Left lung (tissue), 10 donors: ENCODE results near the gene HBQ1. TPM values are rescaled to one million over a fixed set of nuclear protein-coding genes. Genes with fewer than 3 reads are reported as not detected.
"Not testable (repeated sequence)": the region's sequence is repeated elsewhere in the genome, so short reads cannot be mapped to it uniquely, and the experiment has no call there.

Source experiments
- ATAC-seq: fragments of 200-7000 bp; cut with Tn5 transposase; one replicate; pipeline ENCODE4 v1.9.1; 2020; ENCODE audit warnings: moderate library complexity
- DNase-seq, 4 donors: peaks; one replicate each; pipeline ENCODE4 v3.0.0-alpha.2; 2013 to 2020
- H3K27ac ChIP-seq, 2 donors: fragments of 200-600 bp; sonication (generic) in 1 of 2; one replicate each; pipeline versions ENCODE4 v1.5.0 to v1.8.0; 2020 to 2021
- H3K27me3 ChIP-seq, 2 donors: fragments of 200-600 bp; sonication (generic) in 1 of 2; one replicate each; pipeline versions ENCODE4 v1.5.0 to v1.8.0; 2020 to 2021
- H3K36me3 ChIP-seq, 2 donors: fragments of 200-600 bp; sonication (generic) in 1 of 2; one replicate each; pipeline versions ENCODE4 v1.5.0 to v1.8.0; 2020 to 2021
- H3K4me1 ChIP-seq, 2 donors: fragments of 200-600 bp; one replicate each; pipeline ENCODE4 v1.8.0; 2021
- H3K4me3 ChIP-seq, 2 donors: fragments of 200-600 bp; sonication (generic) in 1 of 2; one replicate each; pipeline versions ENCODE4 v1.5.0 to v1.8.0; 2020 to 2021; ENCODE audit warnings: mild to moderate bottlenecking in 1 of 2
- H3K9me3 ChIP-seq, 2 donors: fragments of 200-600 bp; sonication (generic) in 1 of 2; one replicate each; pipeline versions ENCODE4 v1.5.0 to v1.8.0; 2020 to 2021
- CTCF ChIP-seq, 2 donors: fragments of 200-600 bp; sonication (generic) in 1 of 2; IDR thresholded peaks; one replicate each; pipeline versions ENCODE4 v1.5.0 to v1.8.0; 2021; ENCODE audit warnings: antibody characterized with exemption in 2 of 2
- intact Hi-C, 2 donors: fragments of 100-400 bp; cut with DNase I; formaldehyde crosslinking; loops; one replicate each; pipeline versions ENCODE4 v1.11.2 to v1.14.2; 2022
- polyA plus RNA-seq, 6 donors: library from polyadenylated mRNA; unstranded; fragments of 120-200 nt; gene quantifications; one replicate each; pipeline ENCODE4 v1.2.1, GENCODE V29; 2013; ENCODE audit not compliant: insufficient read length in 6 of 6
- total RNA-seq, 2 donors: library from RNA; stranded (reverse); fragmentation: NEBNext Ultra II Directional; extraction: Animal tissue kit (Norgen Biotek cat#: 25700); gene quantifications; one replicate each; pipeline ENCODE4 v1.2.1, GENCODE V29; 2021
- donor health status: DM: no; HTN: yes; CAD: no.
- donor health status: DM: no; HTN: no; CAD: no.

Gene HBQ1
- total and polyA plus RNA-seq, 8 donors = 0.42 to 1.8 (median 1.1) TPM; not detected in 2

- H3K9me3 ChIP-seq = no peaks in the 10 kb centered on the region
- no peak overlapping the region for H3K4me3 ChIP-seq
- ATAC-seq (no peak), DNase-seq (no peak)
- no peaks in the 10 kb centered on the region for H3K36me3 ChIP-seq
- peaks cover 25 to 63% of the 10 kb centered on the region in 2 donors for H3K27me3 ChIP-seq
- H3K27ac ChIP-seq = no peak overlapping the region
- no peak for TF ChIP-seq CTCF (IDR thresholded peaks at IDR 0.05)
- intact Hi-C loops = no loop called here
- peaks cover 10 to 21% of the 10 kb centered on the region in 2 donors for H3K4me1 ChIP-seq
Observed at GRCh38 chr16:162271-162991, 17.8 kb upstream of the HBQ1 start.

GRCh38 chr16:163139-163538 is 17.1 kb upstream of the HBQ1 start:
- intact Hi-C loops, H3K36me3 ChIP-seq, H3K4me3 ChIP-seq, H3K27ac ChIP-seq, ATAC-seq, DNase-seq, H3K9me3 ChIP-seq: not testable (repeated sequence)
- peaks cover 10 to 21% of the 10 kb centered on the region in 2 donors for H3K4me1 ChIP-seq
- H3K27me3 ChIP-seq = peaks cover 32 to 63% of the 10 kb centered on the region in 2 donors

GRCh38 chr16:163696-164095 is 16.6 kb upstream of the HBQ1 start:
- ATAC-seq = peak; percentile 49
- H3K9me3 ChIP-seq, H3K4me3 ChIP-seq, DNase-seq, intact Hi-C loops, H3K27ac ChIP-seq, H3K36me3 ChIP-seq: not testable (repeated sequence)
- Histone ChIP-seq H3K4me1 (peaks cover 10 to 21% of the 10 kb centered on the region in 2 donors), H3K27me3 (peaks cover 36 to 64% of the 10 kb centered on the region in 2 donors)

- ATAC-seq, H3K36me3 ChIP-seq, DNase-seq, H3K9me3 ChIP-seq, H3K4me3 ChIP-seq, H3K27ac ChIP-seq, intact Hi-C loops: not testable (repeated sequence)
- peaks cover 10 to 21% of the 10 kb centered on the region in 2 donors for H3K4me1 ChIP-seq
- H3K27me3 ChIP-seq = peaks cover 36 to 69% of the 10 kb centered on the region in 2 donors
Observed at GRCh38 chr16:164134-164823, 16.0 kb upstream of the HBQ1 start.

- peak; percentile 39 for ATAC-seq
- DNase-seq = no peak
- Histone ChIP-seq H3K9me3 (no peaks in the 10 kb centered on the region), H3K27ac (no peak overlapping the region), H3K4me3 (no peak overlapping the region), H3K4me1 (peaks cover 10 to 21% of the 10 kb centered on the region in 2 donors), H3K27me3 (peaks cover 36 to 77% of the 10 kb centered on the region in 2 donors), H3K36me3 (no peaks in the 10 kb centered on the region)
- intact Hi-C loops = no loop called here
- no peak for TF ChIP-seq CTCF (IDR thresholded peaks at IDR 0.05)
Observed at GRCh38 chr16:164827-165538, 15.3 kb upstream of the HBQ1 start.

- H3K4me3 ChIP-seq = no peak within 1 kb of the TSS
- TF ChIP-seq CTCF (IDR thresholded peaks at IDR 0.05) = no peak
- peaks cover 10 to 21% of the 10 kb centered on the region in 2 donors for H3K4me1 ChIP-seq
- intact Hi-C loops = no loop called here
- peaks cover 39 to 82% of the 10 kb centered on the region in 2 donors for H3K27me3 ChIP-seq
- DNase-seq (peak in 1 of 4 donors; percentile 67), ATAC-seq (no peak)
- H3K9me3 ChIP-seq = no peaks in the 10 kb centered on the region
- H3K27ac ChIP-seq = no peak within 1 kb of the TSS
- no peaks in the 10 kb centered on the region for H3K36me3 ChIP-seq
Observed at GRCh38 chr16:165539-166374, 14.5 kb upstream of the HBQ1 start, which contains the start of gene HBM. HBM (plus strand) TSS chr16:165978; CDS start chr16:165998, 20 bp downstream.
